H9 (cell line): ENCODE measurements around the gene FAM174C. TPM values are rescaled to one million over a fixed set of nuclear protein-coding genes. Genes with fewer than 3 reads are reported as not detected.

Source experiments
- DNase-seq: peaks from one replicate; pipeline ENCODE4 v3.0.0-alpha.2; 2017
- H2AFZ ChIP-seq: one replicate; pipeline ENCODE4 v1.6.1; 2013; ENCODE audit warnings: mild to moderate bottlenecking, low read length, control low read depth, moderate library complexity
- H2AK5ac ChIP-seq: 2 replicates; pipeline ENCODE4 v1.6.1; 2013; ENCODE audit warnings: low read length, control low read depth, mixed read lengths; ENCODE audit not compliant: insufficient read length
- H2BK120ac ChIP-seq: one replicate; pipeline ENCODE4 v1.6.1; 2013; ENCODE audit warnings: low read depth, mild to moderate bottlenecking, low read length, control low read depth, inconsistent platforms; ENCODE audit not compliant: poor library complexity, severe bottlenecking
- H2BK12ac ChIP-seq: 2 replicates; pipeline ENCODE4 v1.6.1; 2013; ENCODE audit warnings: low read length, control low read depth, mixed read lengths, low read depth; ENCODE audit not compliant: insufficient read length
- H2BK15ac ChIP-seq: 2 replicates; pipeline ENCODE4 v1.6.1; 2013; ENCODE audit warnings: low read depth, low read length, control low read depth
- H2BK20ac ChIP-seq: one replicate; pipeline ENCODE4 v1.6.1; 2013; ENCODE audit warnings: low read depth, mild to moderate bottlenecking, low read length, control low read depth, inconsistent platforms; ENCODE audit not compliant: poor library complexity, severe bottlenecking
- H2BK5ac ChIP-seq: 2 replicates; pipeline ENCODE4 v1.6.1; 2013; ENCODE audit warnings: low read length, control low read depth, mixed read lengths; ENCODE audit not compliant: insufficient read length
- H3K14ac ChIP-seq: 2 replicates; pipeline ENCODE4 v1.6.1; 2013; ENCODE audit warnings: low read length, control low read depth; ENCODE audit not compliant: insufficient read depth
- H3K18ac ChIP-seq: 2 replicates; pipeline ENCODE4 v1.6.1; 2013; ENCODE audit warnings: low read depth, mild to moderate bottlenecking, mixed read lengths, low read length, control low read depth; ENCODE audit not compliant: insufficient read length
- H3K23ac ChIP-seq: 2 replicates; pipeline ENCODE4 v1.6.1; 2013; ENCODE audit warnings: low read length, control low read depth, mixed read lengths, low read depth; ENCODE audit not compliant: insufficient read length
- H3K23me2 ChIP-seq: 2 replicates; pipeline ENCODE4 v1.6.1; 2013; ENCODE audit warnings: low read depth, mild to moderate bottlenecking, mixed read lengths, low read length, control low read depth; ENCODE audit not compliant: insufficient read length, poor library complexity, severe bottlenecking
- H3K27ac ChIP-seq: 2 replicates; pipeline ENCODE4 v1.5.1; 2013; ENCODE audit warnings: low read length, control low read depth, mixed read lengths, low read depth; ENCODE audit not compliant: insufficient read length
- H3K27me3 ChIP-seq: 2 replicates; pipeline ENCODE4 v1.6.1; 2013; ENCODE audit warnings: low read length, control low read depth, inconsistent platforms; ENCODE audit not compliant: insufficient read depth
- H3K4ac ChIP-seq: 2 replicates; pipeline ENCODE4 v1.6.1; 2013; ENCODE audit warnings: low read depth, mild to moderate bottlenecking, control low read depth, inconsistent platforms, low read length, moderate library complexity
- H3K4me1 ChIP-seq: 2 replicates; pipeline ENCODE4 v1.6.1; 2013; ENCODE audit warnings: low read length, control low read depth, inconsistent platforms; ENCODE audit not compliant: insufficient read depth
- H3K4me2 ChIP-seq: 2 replicates; pipeline ENCODE4 v1.6.1; 2013; ENCODE audit warnings: low read length, control low read depth, mixed read lengths; ENCODE audit not compliant: insufficient read length, insufficient read depth
- H3K56ac ChIP-seq: 2 replicates; pipeline ENCODE4 v1.6.1; 2013; ENCODE audit warnings: low read depth, mild to moderate bottlenecking, mixed read lengths, low read length, control low read depth; ENCODE audit not compliant: insufficient read length
- H3K79me1 ChIP-seq: 2 replicates; pipeline ENCODE4 v1.6.1; 2013; ENCODE audit warnings: low read depth, mild to moderate bottlenecking, moderate library complexity, low read length, control low read depth, inconsistent platforms; ENCODE audit not compliant: insufficient read depth, poor library complexity, severe bottlenecking
- H3K79me2 ChIP-seq: 2 replicates; pipeline ENCODE4 v1.6.1; 2013; ENCODE audit warnings: low read length, control low read depth, inconsistent platforms; ENCODE audit not compliant: insufficient read depth
- H3K9ac ChIP-seq: 2 replicates; pipeline ENCODE4 v1.6.1; 2013; ENCODE audit warnings: low read length, control low read depth, mixed read lengths; ENCODE audit not compliant: insufficient read length; ENCODE audit errors: extremely low read depth
- H3K9me3 ChIP-seq: one replicate; pipeline ENCODE4 v1.6.1; 2013; ENCODE audit warnings: low read depth, low read length, inconsistent platforms; ENCODE audit not compliant: control insufficient read depth
- H3T11ph ChIP-seq: one replicate; pipeline ENCODE4 v1.6.1; 2013; ENCODE audit warnings: mild to moderate bottlenecking, low read length, control low read depth, inconsistent platforms
- H4K20me1 ChIP-seq: one replicate; pipeline ENCODE4 v1.6.1; 2013; ENCODE audit not compliant: control insufficient read depth, insufficient read length, insufficient read depth
- H4K5ac ChIP-seq: 2 replicates; pipeline ENCODE4 v1.6.1; 2013; ENCODE audit warnings: low read depth, mild to moderate bottlenecking, mixed read lengths, low read length, control low read depth; ENCODE audit not compliant: insufficient read length
- H4K8ac ChIP-seq: replicated peaks from 2 replicates; pipeline ENCODE4 v1.6.1; 2013; ENCODE audit warnings: low read length, control low read depth, mixed read lengths, low read depth; ENCODE audit not compliant: insufficient read length
- H4K91ac ChIP-seq: 2 replicates; pipeline ENCODE4 v1.6.1; 2013; ENCODE audit warnings: low read depth, mild to moderate bottlenecking, moderate library complexity, mixed read lengths, low read length, control low read depth; ENCODE audit not compliant: insufficient read length
- H3K27ac Mint-ChIP-seq, 3 experiments: 2 replicates in 2 of 3; 3 replicates in 1 of 3; pipeline ENCODE4 v1.8.0; 2020 to 2021; ENCODE audit warnings: mixed read lengths in 3 of 3, mild to moderate bottlenecking in 1 of 3, moderate library complexity in 1 of 3
- H3K27me3 Mint-ChIP-seq: 2 replicates; pipeline ENCODE4 v1.8.0; 2021; ENCODE audit warnings: low read depth, mild to moderate bottlenecking, moderate library complexity, mixed read lengths
- H3K36me3 Mint-ChIP-seq, 3 experiments: 2 replicates in 2 of 3; 3 replicates in 1 of 3; pipeline ENCODE4 v1.8.0; 2020 to 2021; ENCODE audit warnings: low read depth in 3 of 3, mixed read lengths in 3 of 3; ENCODE audit not compliant: insufficient read depth in 1 of 3
- H3K4me1 Mint-ChIP-seq, 2 experiments: 2 replicates each; pipeline ENCODE4 v1.8.0; 2020; ENCODE audit warnings: mixed read lengths in 2 of 2
- H3K4me3 Mint-ChIP-seq, 2 experiments: 2 replicates in 1 of 2; 3 replicates in 1 of 2; pipeline ENCODE4 v1.8.0; 2020 to 2021; ENCODE audit warnings: mild to moderate bottlenecking in 2 of 2, mixed read lengths in 2 of 2, moderate library complexity in 1 of 2
- H3K9me3 Mint-ChIP-seq, 2 experiments: 2 replicates in 1 of 2; 3 replicates in 1 of 2; pipeline ENCODE4 v1.8.0; 2020; ENCODE audit warnings: mild to moderate bottlenecking in 2 of 2, mixed read lengths in 2 of 2, moderate library complexity in 1 of 2
- CTCF ChIP-seq: fragments of 200-600 bp; sonication (generic); conservative IDR thresholded peaks from 3 replicates; pipeline ENCODE4 v1.8.0; 2021; ENCODE audit warnings: antibody characterized with exemption, mild to moderate bottlenecking
- WGBS: extraction: QIAGEN DNeasy Blood & Tissue Kit; methylation state at CpG from one replicate; pipeline ENCODE4 v1.1.7; 2013; ENCODE audit warnings: missing lambda C conversion rate, low lambda C conversion rate, mixed read lengths; ENCODE audit not compliant: insufficient read length; ENCODE audit errors: extremely low coverage; 5-methylcytosine and 5-hydroxymethylcytosine counted together
- total RNA-seq: library from RNA; stranded (reverse); gene quantifications from 2 replicates; pipeline ENCODE4 v1.2.1, GENCODE V29; 2021

FAM174C gene
- total RNA-seq, 1 experiment from 2014 or later = 63.0 TPM

GRCh38 chr19:1274852-1275259 lies 474 bp upstream of the FAM174C start:
- no peak overlapping the region for H2BK12ac ChIP-seq
- Mint-ChIP-seq H3K4me3 (peak overlapping the region; percentile 62 to 81), H3K4me1 (peaks cover 38 to 45% of the 10 kb centered on the region in 2 experiments), H3K27ac (peak overlapping the region; percentile 87 to 99 (median 95); a peak in 4 of 7 replicates), H3K9me3 (no peaks in the 10 kb centered on the region), H3K36me3 (peaks cover 36 to 75% (median 54%) of the 10 kb centered on the region in 3 experiments), H3K27me3 (no peaks in the 10 kb centered on the region; the same call in 1 of the 2 replicates)
- no peak overlapping the region for H2BK15ac ChIP-seq
- H3K23me2 ChIP-seq = peaks cover 13% of the 10 kb centered on the region
- no peak overlapping the region for H3T11ph ChIP-seq
- H3K9ac ChIP-seq = peak overlapping the region; percentile 10
- H4K5ac ChIP-seq = no peak overlapping the region
- H3K4me1 ChIP-seq = no peaks in the 10 kb centered on the region
- peak overlapping the region; percentile 2 for H3K4me2 ChIP-seq
- DNase-seq = peak; percentile 66
- H3K23ac ChIP-seq = no peak overlapping the region
- H3K4ac ChIP-seq = no peak overlapping the region
- H3K27ac ChIP-seq = no peak overlapping the region
- no peak overlapping the region for H3K18ac ChIP-seq
- no peak overlapping the region for H2BK20ac ChIP-seq
- no peak overlapping the region for H4K8ac ChIP-seq
- WGBS = no CpG with 5 or more reads among the region's 44 CpGs
- no peak for TF ChIP-seq CTCF
- no peaks in the 10 kb centered on the region for H3K9me3 ChIP-seq
- no peak overlapping the region for H4K91ac ChIP-seq
- peak overlapping the region; percentile 10; the same call in 1 of the 2 replicates for H3K14ac ChIP-seq
- no peak overlapping the region for H2BK120ac ChIP-seq
- peaks cover 9% of the 10 kb centered on the region for H3K79me1 ChIP-seq
- no peaks in the 10 kb centered on the region for H3K27me3 ChIP-seq
- H3K79me2 ChIP-seq = peaks cover 4% of the 10 kb centered on the region; the same call in 1 of the 2 replicates
- H2AFZ ChIP-seq = no peak overlapping the region
- H2AK5ac ChIP-seq = no peak overlapping the region
- H4K20me1 ChIP-seq = no peaks in the 10 kb centered on the region
- no peak overlapping the region for H3K56ac ChIP-seq
- H2BK5ac ChIP-seq = no peak overlapping the region
